BE2C (cell line): ENCODE data around the gene MPP2.

Experiments used
- DNase-seq: peaks from one replicate; pipeline ENCODE4 v3.0.0-alpha.2; 2020
- H3K27me3 ChIP-seq: fragments of 250-450 bp; sonication (Bioruptor Pico); 2 replicates; pipeline ENCODE4 v1.5.1; 2020; ENCODE audit warnings: mild to moderate bottlenecking
- H3K36me3 ChIP-seq: fragments of 250-450 bp; sonication (Bioruptor Pico); 2 replicates; pipeline ENCODE4 v1.5.1; 2020; ENCODE audit warnings: mild to moderate bottlenecking
- H3K4me1 ChIP-seq: fragments of 250-450 bp; sonication (Bioruptor Pico); 2 replicates; pipeline ENCODE4 v1.5.1; 2020
- H3K4me3 ChIP-seq: 2 replicates; pipeline ENCODE4 v1.5.1; 2011; ENCODE audit warnings: low read depth, low read length
- H3K9me3 ChIP-seq: fragments of 250-450 bp; sonication (Bioruptor Pico); 2 replicates; pipeline ENCODE4 v1.5.1; 2020
- TF ChIP-seq, protein P1 (sequence below): IDR thresholded peaks from 2 replicates; pipeline ENCODE4 v1.5.1; 2012; ENCODE audit warnings: mild to moderate bottlenecking, low read depth, low read length

Gene MPP2

DNA sequence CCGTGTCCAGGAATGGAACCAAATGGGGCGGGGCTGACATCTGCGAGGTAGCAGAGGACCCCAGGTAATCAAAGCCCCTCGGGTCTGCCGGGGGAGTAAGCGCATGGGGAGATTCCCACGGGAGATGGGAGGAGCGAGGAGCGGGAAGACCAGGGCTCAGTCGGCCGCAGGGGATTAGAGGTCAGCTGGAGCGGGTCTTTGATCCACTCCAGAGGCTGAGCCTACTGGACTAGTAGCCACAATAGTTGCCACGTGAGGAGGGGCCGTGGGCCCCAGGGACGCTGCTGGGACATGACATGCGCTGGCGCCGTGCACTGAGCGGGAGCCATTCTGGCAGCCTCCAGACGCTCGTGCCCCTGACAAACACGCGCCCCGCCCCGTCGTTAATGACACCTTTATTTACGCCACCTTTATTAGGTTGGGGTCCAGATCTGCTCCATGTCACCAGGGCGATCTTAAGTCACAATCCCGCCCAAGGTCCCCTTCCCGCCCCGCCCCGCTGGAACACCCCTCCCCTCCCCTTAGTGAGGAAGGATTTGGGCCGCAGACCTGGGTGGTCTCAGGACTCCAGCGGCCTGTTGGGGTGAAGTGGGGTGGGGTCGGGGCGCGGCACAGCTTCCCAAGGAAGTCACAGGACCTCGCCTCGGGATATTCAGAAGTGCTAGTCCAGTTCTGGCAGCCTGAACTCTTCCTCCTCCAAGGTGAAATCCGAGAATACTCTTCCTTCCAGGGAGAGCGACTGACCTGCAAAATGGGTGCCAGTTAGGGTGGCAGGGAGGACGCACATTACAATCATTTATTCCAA, 19.9 kb upstream of the MPP2 start:
- TF ChIP-seq, protein P1, sequence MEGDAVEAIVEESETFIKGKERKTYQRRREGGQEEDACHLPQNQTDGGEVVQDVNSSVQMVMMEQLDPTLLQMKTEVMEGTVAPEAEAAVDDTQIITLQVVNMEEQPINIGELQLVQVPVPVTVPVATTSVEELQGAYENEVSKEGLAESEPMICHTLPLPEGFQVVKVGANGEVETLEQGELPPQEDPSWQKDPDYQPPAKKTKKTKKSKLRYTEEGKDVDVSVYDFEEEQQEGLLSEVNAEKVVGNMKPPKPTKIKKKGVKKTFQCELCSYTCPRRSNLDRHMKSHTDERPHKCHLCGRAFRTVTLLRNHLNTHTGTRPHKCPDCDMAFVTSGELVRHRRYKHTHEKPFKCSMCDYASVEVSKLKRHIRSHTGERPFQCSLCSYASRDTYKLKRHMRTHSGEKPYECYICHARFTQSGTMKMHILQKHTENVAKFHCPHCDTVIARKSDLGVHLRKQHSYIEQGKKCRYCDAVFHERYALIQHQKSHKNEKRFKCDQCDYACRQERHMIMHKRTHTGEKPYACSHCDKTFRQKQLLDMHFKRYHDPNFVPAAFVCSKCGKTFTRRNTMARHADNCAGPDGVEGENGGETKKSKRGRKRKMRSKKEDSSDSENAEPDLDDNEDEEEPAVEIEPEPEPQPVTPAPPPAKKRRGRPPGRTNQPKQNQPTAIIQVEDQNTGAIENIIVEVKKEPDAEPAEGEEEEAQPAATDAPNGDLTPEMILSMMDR, result no peak

DNA sequence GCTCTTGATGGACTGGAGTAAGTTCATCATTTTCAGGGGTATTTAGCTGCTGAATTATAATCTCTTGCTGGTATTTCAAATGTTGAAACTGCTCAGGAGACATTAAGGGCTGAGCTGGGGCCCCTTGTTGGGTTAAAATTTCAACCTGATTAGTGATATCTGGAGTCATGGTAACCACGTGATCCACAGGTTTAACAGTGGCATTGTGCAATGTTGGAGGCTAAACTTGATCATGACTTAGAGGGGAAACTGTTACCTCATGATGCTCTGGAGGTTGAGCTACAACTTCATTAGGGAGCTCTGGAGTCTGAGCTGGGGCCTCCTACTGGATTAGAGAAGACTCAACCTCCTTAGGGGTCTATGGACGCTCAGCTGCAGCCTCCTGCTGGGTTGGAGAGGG, 17.2 kb upstream of the MPP2 start:
- Histone ChIP-seq H3K4me1 (peaks cover 3% of the 10 kb centered on the region), H3K36me3 (no peaks in the 10 kb centered on the region), H3K9me3 (no peaks in the 10 kb centered on the region; the same call in 1 of the 2 replicates), H3K27me3 (peaks cover 18% of the 10 kb centered on the region), H3K4me3 (no peak overlapping the region)
- no peak for DNase-seq
- TF ChIP-seq, protein P1, result no peak

More for the DNA sequence above, 19.9 kb upstream of the MPP2 start:
- no peaks in the 10 kb centered on the region; the same call in 1 of the 2 replicates for H3K9me3 ChIP-seq
- H3K4me1 ChIP-seq, result peaks cover 3% of the 10 kb centered on the region
- peak overlapping the region; percentile 46 for H3K4me3 ChIP-seq
- H3K27me3 ChIP-seq, result peaks cover 18% of the 10 kb centered on the region
- DNase-seq, result no peak
- H3K36me3 ChIP-seq, result no peaks in the 10 kb centered on the region

DNA sequence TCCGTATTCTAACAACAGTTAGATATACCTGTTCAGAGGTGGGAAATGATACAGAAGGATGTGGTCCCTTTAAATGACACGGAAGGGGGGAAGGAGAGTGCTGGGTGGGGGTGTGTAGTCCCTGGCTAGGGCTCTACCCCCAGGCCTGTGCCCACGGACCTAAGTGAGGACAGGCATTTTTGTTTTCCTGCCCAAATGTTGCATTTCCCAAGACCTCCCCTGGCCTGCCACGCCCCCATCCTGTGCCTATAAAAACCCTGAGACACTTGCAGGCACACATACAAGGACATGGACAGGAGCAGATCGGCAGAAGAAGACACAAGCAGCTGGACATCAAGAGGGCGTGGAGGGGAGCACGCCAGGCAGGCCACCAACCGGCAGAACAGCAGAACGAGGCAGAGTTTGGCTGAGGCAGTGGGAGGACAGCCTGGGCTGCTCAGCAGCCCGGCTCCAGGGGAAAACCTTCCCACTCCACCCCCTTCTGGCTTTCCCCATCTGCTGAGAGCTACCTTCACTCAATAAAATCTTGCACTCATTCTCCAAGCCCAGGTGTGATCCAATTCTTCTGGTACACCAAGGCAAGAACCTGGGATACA, 13.3 kb upstream of the MPP2 start:
- H3K4me1 ChIP-seq, result no peaks in the 10 kb centered on the region
- no peaks in the 10 kb centered on the region for H3K36me3 ChIP-seq
- DNase-seq, result no peak
- H3K9me3 ChIP-seq, result no peaks in the 10 kb centered on the region; the same call in 1 of the 2 replicates
- H3K4me3 ChIP-seq, result no peak overlapping the region
- no peaks in the 10 kb centered on the region for H3K27me3 ChIP-seq
- TF ChIP-seq, protein P1, result no peak

DNA sequence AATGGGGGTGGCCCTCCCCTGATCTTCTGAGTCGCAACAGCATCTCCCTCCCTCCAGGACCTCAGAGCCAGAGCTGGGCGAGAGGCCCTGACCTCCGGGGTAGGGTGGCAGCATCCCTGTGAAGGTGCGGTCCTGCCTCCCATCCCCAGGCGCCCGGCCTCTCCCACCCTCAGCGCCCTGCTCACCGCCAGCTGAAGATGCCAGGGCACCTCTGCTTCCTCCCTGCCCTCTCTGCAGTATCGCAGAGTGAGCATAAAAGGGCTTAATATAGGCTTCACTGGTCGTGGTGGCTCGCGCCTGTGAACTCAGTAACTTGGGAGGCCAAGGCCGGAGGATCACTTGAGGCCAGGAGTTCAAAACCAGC, 10.7 kb upstream of the MPP2 start:
- DNase-seq, result no peak
- Histone ChIP-seq H3K4me1 (no peaks in the 10 kb centered on the region), H3K36me3 (no peaks in the 10 kb centered on the region), H3K9me3 (no peaks in the 10 kb centered on the region), H3K4me3 (no peak overlapping the region), H3K27me3 (no peaks in the 10 kb centered on the region)
- TF ChIP-seq, protein P1, result no peak

DNA sequence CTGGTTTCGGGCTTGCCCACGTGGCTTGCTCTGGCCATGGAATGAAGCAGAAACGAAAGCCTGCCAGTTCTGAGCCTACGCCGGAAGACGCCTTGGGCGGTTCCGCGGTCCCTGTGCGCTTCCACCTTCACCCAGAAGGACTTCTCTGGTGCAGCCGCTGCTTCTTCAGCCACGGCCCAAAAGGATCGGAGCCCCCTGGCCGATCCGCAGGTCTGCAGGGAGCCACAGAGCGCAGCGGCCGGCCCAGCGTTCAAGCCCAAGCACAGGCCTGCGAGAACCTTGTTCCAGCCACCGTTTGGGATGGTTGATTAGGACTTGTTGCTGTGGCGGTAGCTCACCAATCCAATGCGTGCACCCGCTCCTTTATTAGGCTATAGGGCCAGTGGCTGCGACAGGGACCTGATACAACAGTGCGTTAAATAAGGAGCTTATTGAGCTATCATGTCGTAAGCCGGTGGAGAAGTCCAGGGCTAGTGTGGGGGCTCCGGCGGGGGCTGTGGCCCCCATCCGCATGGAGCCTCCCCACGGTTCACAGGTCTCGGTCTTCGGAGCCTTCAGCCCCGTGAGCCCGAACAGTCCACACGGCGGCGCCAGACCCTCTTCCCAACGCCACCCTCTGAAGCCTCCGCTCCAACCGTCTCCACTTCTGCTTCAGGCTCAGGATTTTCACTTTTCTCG, 10.2 kb upstream of the MPP2 start:
- Histone ChIP-seq H3K9me3 (no peaks in the 10 kb centered on the region), H3K4me1 (no peaks in the 10 kb centered on the region), H3K4me3 (no peak overlapping the region), H3K27me3 (no peaks in the 10 kb centered on the region), H3K36me3 (no peaks in the 10 kb centered on the region)
- no peak for DNase-seq
- TF ChIP-seq, protein P1, result peak; percentile 26

DNA sequence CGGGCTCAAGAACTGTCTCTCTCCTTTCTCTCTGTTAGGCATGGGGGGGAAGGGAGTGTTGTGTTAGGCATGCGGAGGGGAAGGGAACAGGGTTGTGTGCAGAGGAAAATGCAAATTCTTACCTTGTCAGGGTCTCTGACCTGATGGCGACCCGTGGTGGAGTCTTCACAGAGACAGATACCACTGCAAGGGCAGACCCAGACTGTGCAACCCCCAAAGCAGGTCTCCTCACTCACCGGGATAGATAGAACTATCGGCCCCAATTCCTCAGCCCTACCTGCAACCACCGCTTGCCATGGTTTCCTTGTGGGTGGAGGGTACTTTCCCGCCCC, 9.6 kb upstream of the MPP2 start:
- TF ChIP-seq, protein P1, result no peak
- no peak overlapping the region for H3K4me3 ChIP-seq
- no peaks in the 10 kb centered on the region for H3K9me3 ChIP-seq
- no peak for DNase-seq
- H3K4me1 ChIP-seq, result no peaks in the 10 kb centered on the region
- H3K36me3 ChIP-seq, result no peaks in the 10 kb centered on the region
- no peaks in the 10 kb centered on the region for H3K27me3 ChIP-seq
